NCI-H2081 treated with DMSO at 0.1 percent for 48 hours (cell line): Measurements from ENCODE around the gene FRS2.

Experiments used
- DNase-seq: peaks from one replicate; lab custom pipeline; 2025; lab: John Stamatoyannopoulos, UW

FRS2 gene

DNA sequence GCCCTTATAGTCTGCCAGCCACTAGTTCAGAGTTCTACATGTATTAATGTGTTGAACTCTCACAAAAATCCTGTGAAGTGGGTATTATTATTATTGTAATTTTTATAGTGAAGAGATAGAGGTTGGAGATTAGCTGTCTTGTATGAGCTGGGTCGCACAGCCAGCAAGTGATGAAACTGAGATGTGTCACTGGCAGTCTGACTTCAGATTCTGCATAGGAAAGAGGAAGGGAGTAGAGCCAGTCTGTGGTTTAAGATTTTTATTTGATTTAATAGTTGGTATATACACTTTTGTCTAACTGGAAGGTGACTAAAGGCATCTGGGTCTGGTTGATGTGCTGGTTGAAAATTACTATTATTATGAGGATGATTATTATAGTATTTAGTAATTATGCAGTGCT is 5.8 kb upstream of the FRS2 start:
- DNase-seq = no peak

DNA sequence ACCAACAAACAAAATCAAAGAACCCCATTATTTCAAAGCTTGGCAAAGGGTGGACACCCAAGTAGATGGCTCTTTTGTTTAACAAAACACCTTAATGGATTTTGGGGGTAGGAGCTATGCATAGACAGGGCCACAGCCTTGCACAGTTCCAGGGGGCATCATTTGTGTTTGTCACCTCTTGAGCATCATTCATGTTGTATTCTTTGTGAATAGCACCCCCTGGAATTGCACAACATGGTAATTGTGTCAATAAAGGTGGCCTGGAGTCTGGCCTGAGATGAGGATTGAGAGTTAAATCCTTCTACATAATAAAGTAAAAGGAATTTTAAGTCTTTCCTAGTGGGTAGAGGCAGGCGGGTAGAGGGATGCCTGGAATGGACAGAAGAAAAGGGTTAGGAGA is 3.3 kb upstream of the FRS2 start:
- DNase-seq = no peak

DNA sequence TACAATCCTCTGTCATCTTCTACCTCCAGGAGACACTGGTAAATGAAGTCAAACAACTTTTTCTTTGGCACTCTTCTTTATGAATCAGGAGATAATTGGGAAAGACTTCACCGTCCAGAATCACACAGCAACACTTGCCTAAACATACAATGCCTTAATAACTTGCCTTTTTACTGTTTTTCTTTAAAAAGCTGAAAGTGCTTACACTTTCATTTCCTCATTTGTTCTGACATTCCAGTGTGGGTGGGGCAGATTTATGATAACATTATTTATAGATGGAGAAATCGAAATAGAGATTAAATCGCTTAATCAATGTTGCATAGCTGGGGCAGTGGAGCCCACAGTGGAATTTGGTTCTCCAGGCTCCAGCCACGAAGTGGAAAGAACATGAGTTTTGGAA is 2.8 kb upstream of the FRS2 start:
- DNase-seq = no peak

DNA sequence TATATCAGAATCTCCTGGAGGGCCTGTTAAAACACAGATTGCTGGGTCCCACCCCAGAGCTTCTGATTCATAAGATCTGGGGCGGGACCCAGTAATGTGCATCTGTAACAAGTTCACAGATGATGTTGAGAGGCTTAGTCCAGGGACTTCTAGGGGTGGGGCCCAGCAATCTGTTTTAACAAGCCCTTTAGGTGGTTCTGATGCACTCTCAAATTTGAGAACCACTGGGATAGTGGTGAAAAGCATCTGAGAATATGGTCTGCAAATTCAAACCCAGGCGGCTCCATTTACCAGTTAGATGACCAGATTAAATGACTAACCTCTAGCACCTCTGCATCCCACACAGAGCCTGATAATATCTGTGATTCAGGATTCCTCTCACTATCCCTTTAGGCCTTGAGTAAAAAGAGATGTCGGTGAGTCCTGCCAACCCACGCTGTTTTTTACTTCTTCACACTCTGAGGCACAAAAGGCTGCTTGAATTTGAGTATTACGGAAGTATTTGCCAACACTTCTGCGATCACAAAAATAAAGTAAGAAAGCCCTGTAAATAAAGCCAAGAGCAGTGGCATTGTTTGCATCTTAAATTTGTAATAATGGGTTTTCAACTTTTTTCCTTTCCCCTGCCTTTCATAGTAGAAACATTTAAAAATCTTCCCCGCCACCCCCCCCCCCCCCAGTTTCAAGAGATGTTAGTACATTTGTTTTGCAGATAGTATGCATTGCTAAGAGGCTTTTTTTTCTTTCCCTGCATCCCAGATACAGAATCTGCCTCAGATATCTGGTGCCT is 1.8 kb upstream of the FRS2 start:
- no peak for DNase-seq

DNA sequence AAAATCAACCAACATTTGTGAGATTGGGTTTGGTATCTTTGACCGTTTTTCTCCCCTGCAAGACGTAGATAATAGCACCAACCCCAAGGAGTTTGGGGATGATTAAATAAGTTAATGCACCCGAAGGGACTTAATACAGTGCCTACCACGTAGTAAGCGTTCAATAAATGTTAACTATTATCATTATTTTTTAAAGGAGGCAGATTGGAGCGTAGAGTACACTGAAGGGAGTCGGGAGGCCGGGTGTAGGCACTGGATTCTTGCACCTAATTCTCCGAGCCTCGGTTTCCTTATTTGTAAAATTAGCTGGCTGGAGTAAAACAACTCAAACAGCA is 367 bp upstream of the FRS2 start:
- DNase-seq = no peak

DNA sequence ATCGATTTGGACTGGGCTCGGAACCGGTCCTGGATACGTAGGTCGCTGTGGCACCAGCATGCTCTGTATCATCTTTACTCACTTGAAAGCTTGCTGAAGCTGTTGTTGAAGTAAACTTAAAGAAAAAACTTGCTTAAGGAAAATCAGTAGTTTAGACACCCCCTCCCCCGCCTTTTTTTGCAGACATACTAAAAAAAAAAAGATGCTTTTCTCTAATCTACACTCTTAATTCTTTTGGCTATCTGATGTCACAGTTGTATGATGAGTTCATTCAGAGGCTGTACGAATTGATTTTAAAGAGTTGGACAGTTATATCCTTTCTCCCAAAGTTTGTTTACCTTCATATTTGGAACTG is 865 bp downstream of the FRS2 start:
- no peak for DNase-seq

DNA sequence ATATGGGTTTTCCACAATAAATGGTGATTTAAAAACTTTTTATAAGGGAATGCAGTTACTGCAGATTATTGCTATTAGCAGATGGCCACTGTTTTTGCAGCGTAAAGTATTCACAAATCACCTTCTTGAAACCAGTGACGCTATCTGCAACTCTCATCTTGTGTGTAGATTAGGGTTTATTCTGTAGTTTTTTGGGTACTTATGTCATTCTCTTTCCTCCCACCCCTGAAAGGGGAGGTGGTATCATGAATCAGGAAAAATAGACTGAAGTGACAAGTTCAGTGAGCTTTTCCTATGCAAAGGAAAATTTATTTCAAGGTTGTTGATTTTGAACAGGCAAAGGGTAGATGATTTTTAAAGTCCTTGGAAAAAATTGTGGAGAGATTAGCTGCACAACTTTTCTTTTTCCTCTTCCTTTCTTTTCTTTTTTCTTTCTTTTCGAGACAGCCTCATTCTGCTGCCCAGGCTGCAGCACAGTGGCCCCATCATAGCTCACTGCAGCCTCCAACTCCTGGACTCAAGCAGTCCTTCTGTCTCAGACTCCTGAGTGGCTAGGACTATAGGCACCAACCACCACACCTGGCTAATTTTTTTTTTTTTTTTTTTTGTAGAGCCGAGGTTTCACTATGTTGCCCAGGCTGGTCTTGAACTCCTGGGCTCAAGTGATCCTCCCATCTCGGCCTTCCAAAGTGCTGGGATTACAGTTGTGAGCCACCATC is 1.6 kb downstream of the FRS2 start:
- DNase-seq = no peak

DNA sequence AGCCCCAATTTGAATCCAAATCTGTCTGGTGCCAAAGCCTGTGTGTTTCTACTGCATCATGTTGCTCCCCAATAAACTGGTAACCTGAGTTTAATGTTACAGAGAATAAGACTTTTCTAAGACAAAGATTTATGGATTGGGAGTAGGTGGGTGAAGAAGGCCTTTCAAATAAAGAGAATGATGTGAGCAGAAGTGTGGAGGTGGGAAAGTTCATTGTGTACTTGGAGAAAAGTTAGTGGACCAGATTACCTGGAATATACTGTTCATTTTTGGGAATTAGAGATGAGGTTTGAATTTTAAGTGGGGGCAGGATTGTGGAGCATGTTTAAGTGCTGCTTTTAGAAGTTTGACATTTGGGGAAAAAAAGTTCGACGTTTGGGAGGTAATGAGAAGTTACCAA is 3.1 kb downstream of the FRS2 start:
- no peak for DNase-seq

DNA sequence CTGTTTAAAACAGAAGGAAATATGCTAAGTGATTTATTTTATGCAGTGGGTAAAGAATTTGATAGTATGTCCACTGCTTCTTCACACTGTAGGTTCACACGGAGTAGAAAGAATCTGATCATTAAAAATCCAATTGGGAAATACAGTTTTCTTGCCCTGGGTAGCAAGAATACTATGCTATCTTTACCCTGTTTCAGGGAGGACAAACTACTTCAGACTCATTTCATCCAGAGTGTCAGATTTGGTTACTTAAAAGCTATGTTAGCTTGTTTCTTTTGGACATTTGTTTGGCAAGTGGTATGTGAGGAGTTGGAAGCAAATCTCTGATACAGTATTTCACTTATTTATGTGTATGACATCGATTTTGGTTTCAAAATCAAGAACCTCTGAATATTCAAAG is 4.3 kb downstream of the FRS2 start:
- no peak for DNase-seq

DNA sequence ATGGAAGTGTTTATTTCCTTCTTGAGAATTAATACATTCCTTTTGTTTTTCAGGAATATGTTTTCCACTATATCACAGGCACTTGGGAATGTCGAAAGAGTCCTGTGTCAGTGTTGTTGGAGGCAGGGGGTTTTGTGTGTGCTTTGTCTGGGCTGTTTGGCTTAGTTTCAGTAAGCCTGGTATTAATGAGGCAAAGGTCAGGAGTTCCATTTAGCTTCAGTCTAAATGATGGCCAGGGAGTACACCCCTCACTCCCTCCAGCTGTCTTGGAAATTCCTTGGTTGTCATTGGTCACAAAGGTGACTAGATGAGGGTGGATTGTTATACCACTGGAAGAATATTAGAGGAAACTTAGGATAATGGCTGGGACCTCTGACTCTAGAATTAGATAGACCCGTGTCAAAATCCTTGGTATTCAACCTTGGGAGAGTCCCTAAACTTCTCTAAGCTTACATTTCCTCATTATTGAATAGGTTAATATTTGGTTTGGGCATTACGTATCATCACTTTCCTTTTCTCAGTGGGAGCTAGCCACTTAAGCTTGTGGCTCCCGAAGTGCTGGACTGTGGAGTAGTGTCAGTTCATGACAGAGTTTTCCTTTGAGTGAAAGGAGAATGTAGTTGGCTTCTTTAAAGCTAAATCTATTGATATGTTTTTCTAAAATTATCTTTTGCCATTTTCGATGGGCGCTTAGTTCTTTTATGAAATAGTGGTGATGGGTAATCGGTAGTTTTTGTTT is 5.2 kb downstream of the FRS2 start:
- DNase-seq = no peak

DNA sequence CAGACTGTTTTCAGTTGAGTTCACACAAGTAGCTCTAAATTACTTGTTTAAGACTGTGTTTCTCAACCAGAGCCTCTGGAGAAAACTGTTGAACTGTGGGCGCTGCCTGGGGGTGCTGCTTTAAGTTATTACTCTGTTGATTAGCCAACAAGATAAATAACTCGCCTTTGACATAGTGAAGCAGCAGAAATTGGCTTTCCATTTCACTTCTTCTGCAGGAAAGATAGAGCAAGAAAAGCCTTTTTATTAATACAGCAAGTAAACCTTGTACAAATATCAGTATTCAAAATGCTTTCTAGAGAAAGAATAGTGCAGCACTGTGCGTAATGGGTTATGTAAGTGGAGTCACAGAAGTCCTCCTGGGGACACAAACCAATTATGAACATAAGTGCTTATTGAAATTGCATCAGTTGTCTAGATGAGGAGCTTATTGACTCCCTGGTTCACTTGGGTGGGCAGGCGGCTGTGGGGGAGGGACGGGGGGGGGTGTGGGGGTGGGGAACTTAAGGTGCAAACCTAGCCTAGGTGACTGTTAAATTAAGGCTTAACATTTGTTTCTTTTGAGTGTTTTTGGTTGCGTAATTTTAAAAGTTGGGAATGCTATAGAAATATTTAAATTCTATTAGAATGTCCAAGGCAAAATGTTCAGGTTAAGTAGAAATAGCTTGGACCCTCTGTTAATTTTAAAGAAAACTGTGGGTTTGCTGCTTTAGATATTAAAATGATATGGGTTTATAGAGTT is 6.3 kb downstream of the FRS2 start:
- no peak for DNase-seq

DNA sequence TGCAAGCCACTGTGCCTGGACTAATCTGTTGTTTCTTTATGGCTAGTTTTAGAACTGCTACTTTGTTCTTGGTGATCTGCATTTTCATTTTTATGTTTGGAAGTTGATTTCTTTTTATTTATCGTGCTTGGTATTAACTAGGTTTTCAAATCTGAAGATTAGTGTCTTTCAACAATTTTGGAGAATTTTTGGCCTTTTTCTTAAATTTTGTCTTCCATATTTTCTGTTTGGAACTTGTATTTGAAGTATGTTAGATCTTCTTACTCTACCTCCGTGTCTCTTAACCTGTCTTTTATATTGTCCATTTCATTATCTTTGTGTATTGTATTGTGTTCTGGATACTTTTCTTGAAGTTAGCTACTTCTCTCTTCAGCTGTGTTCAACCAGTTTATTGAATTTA is 9.5 kb downstream of the FRS2 start:
- no peak for DNase-seq

DNA sequence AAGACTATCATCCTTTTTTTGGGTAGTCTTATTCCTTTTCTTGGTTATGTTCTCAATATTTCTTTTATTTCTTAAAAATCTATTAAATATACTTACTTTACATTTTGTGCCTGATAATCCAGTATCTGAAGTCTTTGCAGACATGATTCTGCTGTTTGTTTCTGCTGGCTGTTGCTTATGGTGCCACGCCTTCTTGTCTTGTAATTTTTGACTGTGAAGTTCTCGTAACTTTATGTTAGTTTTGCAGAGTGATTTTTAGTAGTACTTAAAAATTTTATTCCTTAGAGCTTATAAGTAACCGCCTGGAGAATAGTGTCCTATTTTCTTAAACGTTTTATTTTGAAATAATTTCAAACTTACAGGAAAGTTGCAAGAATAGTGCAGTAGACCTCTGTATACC is 10.5 kb downstream of the FRS2 start:
- no peak for DNase-seq

DNA sequence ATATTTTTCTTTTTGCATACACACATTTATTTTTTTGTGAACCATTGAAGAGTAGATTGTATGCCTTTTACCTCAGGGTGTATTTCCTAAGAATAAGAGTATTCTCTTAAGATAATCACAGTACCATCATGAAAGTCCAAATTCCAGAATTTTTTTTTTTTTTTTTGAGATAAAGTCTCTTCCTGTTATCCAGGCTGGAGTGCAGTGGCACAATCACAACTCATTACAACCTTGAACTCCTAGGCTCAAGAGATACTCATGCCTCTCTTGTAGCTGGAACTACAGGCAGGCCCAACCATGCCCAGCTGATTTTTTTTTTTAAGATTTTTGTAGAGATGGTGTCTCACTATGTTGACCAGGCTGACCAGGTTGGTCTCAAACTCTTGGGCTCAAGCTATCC is 10.9 kb downstream of the FRS2 start:
- no peak for DNase-seq

DNA sequence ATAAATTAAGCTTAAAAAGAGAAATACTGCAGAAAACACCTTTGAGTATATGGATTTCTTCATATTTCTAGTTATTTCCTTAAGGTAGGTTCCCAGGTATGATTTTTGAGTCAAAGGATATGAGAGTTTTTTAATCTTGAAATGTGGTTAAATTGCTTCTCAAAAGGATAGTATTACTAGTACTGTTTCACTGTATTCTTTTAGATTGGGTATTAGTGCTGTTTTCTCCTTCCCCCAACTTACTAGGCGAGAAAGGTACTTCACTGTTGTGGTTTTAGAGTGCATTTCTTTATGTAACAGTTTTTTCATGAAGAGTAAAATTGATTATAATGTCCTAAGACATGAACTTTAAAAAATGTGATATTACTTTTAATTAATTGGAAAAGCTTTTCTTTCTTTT is 13.5 kb downstream of the FRS2 start:
- DNase-seq = no peak

DNA sequence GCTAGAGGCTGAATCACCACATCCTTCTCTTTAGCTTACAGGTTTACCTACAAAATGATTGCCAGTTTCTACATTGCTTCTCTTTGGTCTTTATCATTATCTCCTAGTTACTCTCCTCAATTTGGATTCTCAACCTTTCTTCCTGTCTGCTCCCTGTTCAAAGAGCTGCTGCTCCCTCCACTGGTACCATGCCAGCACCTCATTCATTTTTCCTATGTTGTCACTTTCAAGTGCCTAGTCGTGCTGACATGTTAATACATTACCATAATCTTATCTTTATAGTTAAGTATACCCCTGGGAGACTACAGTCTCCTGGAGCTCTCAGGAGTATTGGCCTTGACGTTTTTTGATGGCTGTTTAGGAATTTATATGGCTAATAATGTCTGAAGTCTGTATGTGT is 14.2 kb downstream of the FRS2 start:
- DNase-seq = no peak

DNA sequence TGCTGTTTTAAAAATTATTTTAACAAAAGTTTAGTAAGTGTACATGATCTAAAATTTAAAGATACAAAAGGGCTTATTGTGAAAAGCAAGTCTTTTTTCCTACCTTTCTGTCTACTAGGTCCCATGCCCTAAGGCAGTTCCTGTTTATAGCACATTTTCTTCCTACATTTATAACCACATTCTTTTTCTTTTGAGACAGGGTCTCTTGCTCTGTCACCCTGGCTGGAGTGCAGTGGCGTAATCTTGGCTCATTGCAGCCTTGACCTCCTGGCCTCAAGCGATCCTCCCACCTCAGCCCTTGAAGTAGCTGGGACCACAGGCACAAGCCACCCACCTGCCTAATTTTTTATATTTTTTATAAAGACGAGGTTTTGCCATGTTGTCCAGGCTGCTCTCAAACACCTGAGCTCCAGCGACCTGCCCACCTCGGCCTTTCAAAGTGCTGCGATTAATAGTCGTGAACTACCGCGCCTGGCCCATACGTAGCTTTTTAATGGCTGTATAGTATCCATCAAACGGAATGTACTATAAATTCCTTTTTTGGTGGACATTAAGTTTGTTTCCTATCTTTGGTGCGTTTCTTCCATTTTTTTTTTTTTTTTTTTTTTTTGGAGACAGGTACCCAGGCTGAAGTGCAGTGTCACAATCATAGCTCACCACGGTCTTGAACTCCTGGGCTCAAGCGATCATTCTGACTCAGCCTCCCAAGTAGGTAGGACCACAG is 20.9 kb downstream of the FRS2 start:
- DNase-seq = no peak

DNA sequence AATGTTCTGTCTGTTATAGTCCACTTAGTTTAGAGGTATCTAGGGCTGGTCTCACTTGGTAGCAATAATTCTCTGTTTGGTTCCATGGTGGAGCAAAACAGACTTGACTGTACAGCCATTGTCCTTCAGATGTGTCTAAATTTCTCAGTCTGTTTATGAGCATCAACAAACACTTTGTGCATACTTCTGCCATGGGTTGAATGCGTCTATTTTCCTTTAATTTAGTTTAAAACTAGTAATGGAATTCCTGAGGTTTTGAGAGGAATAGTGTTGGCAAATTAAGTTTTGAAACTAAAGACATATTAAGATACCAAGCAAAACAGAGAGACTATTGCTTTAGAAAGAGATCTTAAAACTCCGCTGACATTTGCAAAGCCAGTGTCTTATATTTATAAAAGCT is 22.6 kb downstream of the FRS2 start:
- no peak for DNase-seq

DNA sequence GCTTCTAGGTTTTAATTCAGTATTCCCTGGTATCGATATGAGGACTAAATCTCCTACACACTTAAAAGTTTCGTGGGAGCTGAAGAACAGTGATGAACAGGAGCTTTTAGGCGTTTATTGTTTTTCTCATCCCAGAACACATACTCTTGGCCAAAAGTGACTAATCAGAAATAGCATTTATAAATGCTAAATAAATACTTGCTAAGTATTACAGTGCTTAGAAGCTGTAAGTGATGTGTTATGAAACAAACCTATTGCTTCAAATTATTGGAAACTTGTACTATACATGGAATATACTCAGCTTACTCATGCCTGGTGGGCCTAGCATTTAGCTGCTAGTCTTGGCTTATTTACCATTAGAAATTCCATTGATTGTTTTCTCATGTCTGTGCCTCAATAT is 24.9 kb downstream of the FRS2 start:
- no peak for DNase-seq

DNA sequence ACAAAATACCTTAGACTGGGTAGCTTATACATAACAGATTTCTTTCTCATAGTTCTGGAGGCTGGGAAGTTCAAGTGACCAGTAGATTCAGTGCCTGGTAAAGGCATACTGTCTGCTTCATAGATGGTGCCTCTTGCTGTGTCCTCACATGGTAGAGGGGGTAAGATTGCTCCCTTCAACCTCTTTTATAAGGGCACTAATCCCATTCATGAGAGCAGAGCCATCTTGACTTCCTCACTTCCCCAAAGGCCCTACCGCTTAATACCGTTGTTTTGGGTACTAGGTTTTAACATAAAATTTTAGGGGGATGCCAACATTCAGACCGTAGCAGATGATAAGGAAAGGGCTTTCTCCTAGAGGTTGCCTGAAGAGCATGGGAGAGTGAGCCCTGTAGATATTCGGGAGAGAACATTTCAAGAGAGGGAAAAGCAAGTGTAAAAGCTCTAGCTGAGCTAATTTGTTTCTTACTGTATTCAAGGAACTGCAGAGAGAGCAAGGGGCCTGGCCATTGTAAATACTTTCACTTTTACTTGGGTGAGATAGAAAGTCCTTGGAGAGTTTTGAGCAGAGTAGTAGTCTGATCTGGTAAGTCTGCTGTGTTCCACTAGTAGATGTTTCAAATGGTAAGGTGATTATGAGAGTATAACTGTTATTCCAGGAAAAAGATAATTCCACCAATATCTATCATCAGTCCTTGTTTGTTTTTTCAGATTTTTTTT is 27.3 kb downstream of the FRS2 start:
- no peak for DNase-seq

DNA sequence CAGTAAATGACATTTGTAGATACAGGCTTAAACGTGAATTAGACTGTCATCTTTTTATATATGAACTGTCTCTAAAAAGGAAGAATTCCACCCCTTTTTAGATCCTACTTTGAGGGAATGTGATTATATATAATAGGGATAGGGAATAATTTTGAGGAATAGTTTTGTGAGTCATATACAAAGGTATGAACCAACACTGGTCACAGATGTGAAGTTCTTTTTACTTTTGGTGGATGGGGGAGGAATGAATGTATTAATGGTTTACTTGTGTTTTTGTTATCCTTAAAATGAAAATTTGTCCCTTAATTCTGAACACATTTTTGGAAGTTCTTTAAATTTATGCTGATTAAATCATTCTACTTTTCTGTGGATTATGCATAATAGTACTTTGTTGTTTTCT is 30.4 kb downstream of the FRS2 start:
- DNase-seq = no peak
